ENCODE data around the gene AMT. TPM values are rescaled to one million over a fixed set of nuclear protein-coding genes. Genes with fewer than 3 reads are reported as not detected.

Gene AMT
- polyA plus RNA-seq, 1 experiment = 5.5 TPM

DNA sequence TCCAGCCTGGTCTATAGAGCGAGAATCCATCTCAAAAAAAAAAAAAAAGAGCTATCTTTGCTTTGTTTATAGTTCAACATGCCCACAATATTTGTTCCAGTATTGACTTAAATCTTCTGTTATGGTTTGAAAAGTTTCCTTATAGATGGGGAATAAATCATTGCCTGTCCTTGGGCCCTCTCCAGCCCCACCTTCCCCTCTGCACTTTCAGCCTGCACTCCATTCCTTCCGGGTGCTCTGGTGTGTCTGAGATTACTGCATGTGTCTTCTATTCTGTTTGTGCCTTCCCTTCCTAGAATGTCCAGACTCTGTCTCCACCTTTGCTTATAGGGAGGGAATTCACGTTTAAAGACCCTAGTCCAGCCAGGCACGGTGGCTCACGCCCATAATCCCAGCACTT lies 38.9 kb downstream of the AMT start:
- POLR2A ChIA-PET = no interaction called here

DNA sequence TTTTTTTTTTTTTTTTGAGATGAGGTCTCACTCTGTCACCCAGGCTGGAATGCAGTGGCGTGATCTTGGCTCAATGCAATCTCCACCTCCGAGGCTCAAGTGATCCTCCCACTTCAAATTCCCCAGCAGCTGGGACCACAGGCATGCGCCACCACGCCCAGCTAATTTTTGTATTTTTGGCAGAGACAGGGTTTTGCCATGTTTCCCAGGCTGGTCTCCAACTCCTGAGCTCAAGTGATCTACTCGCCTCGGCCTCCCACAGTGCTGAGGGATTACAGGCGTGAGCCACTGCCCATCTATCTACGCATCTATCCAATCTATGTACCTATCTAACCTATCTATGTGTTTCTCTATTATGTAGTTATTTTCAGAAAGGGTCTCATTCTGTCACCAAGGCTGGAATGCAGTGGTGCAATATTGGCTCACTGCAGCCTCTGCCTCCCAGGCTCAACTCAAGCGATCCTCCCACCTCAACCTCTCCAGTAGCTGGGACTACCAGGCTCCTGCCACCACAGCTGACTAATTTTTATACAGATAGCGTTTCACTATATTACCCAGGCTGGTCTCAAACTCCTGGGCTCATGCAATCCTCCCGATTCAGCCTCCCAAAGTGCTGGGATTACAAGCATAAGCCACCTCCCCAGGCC lies 43.9 kb downstream of the AMT start:
- peaks cover 21% of the 10 kb centered on the region for H3K9me3 ChIP-seq (ENCODE audit: control insufficient read depth, insufficient read depth, low read length)
- no peak overlapping the region for H3K4me3 ChIP-seq (ENCODE audit: low read depth, low read length)
- CTCF ChIA-PET = no interaction called here
- no peak overlapping the region for H3K27ac ChIP-seq (ENCODE audit: low read depth, low read length)
- DNase-seq (ENCODE audit: low read depth, low spot score) = no peak
- POLR2A ChIA-PET = no interaction called here
- TF ChIP-seq, protein P1, sequence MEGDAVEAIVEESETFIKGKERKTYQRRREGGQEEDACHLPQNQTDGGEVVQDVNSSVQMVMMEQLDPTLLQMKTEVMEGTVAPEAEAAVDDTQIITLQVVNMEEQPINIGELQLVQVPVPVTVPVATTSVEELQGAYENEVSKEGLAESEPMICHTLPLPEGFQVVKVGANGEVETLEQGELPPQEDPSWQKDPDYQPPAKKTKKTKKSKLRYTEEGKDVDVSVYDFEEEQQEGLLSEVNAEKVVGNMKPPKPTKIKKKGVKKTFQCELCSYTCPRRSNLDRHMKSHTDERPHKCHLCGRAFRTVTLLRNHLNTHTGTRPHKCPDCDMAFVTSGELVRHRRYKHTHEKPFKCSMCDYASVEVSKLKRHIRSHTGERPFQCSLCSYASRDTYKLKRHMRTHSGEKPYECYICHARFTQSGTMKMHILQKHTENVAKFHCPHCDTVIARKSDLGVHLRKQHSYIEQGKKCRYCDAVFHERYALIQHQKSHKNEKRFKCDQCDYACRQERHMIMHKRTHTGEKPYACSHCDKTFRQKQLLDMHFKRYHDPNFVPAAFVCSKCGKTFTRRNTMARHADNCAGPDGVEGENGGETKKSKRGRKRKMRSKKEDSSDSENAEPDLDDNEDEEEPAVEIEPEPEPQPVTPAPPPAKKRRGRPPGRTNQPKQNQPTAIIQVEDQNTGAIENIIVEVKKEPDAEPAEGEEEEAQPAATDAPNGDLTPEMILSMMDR (IDR thresholded peaks at IDR 0.05; ENCODE audit: low read depth, low read length) = no peak
- no peaks in the 10 kb centered on the region for H3K27me3 ChIP-seq (ENCODE audit: control insufficient read depth, insufficient read depth, low read length)

More for the DNA sequence above, 38.9 kb downstream of the AMT start:
- H3K27ac ChIP-seq (ENCODE audit: low read depth, low read length) = no peak overlapping the region
- H3K9me3 ChIP-seq (ENCODE audit: control insufficient read depth, insufficient read depth, low read length) = peaks cover 6% of the 10 kb centered on the region; the same call in 1 of the 2 replicates
- TF ChIP-seq, protein P1 (IDR thresholded peaks at IDR 0.05; ENCODE audit: low read depth, low read length) = no peak
- CTCF ChIA-PET = interaction anchor here (1.7 kb wide), 1 partner anchor 43 kb away, joined by 4 read pairs; the partner anchor contains the start of gene USP4
- H3K27me3 ChIP-seq (ENCODE audit: control insufficient read depth, insufficient read depth, low read length) = no peaks in the 10 kb centered on the region
- no peak overlapping the region for H3K4me3 ChIP-seq (ENCODE audit: low read depth, low read length)
- DNase-seq (ENCODE audit: low read depth, low spot score) = no peak

GRCh38 chr3:49377483-49377882 lies 44.8 kb downstream of the AMT start:
- TF ChIP-seq, protein P1 (IDR thresholded peaks at IDR 0.05; ENCODE audit: low read depth, low read length) = no peak
- DNase-seq (ENCODE audit: low read depth, low spot score) = no peak
- Histone ChIP-seq H3K9me3 (ENCODE audit: control insufficient read depth, insufficient read depth, low read length) (peaks cover 21% of the 10 kb centered on the region), H3K4me3 (ENCODE audit: low read depth, low read length) (no peak overlapping the region), H3K27ac (ENCODE audit: low read depth, low read length) (no peak overlapping the region), H3K27me3 (ENCODE audit: control insufficient read depth, insufficient read depth, low read length) (no peaks in the 10 kb centered on the region)
- ChIA-PET POLR2A (no interaction called here), CTCF (no interaction called here)

DNA sequence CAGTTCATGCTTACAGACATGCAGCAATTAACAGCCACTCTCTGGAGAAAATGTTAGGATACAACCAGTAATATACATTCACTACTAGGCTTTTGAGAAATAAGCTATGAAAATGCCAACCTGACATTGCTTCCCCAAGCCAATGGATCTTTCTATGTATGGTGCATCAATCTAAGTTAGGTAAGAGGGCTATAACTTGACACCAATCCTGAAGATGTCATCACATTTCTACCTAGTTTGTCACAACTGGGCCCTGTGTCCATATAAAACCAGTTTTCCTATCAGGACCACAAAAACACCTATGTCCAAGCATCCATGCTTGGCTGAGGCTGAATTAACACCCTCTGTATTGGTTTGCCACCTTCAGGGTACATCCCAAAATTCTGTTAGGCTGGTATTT lies 50.3 kb downstream of the AMT start:
- ChIA-PET CTCF (no interaction called here), POLR2A (no interaction called here)

DNA sequence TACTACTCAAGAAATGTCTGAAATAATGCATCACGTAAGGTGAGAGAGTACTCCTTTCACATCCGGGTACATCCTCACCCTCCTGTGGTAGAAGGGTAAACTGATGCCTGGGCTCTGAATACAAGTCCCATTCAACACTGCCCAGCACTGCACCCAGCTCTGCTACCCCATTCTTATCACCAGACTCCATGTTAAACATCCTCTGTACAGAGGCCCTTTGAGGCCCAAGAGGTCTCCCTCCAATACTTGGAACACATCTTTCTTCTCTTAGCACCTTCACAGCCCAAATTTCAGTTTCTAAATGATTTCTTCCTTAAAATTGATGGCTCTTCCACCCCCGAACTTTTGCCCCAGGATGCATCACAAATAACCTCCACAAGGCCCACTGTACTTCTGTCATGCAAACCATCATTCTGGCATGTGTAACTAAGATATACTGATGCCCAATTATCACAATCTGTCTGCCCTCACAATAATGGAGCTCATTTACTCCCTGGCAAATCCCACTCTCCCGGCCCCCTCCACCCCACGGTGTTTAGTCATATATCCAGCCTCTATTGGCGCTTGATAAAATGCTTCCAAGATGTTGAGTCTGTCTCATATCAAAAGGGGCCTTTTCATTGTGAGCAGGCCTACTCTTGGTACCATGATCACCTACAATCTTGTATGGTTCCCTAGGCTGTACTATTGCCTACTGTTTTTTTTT lies 51.5 kb downstream of the AMT start:
- H3K4me3 ChIP-seq (ENCODE audit: low read depth, low read length) = no peak overlapping the region
- H3K9me3 ChIP-seq (ENCODE audit: control insufficient read depth, insufficient read depth, low read length) = no peaks in the 10 kb centered on the region; the same call in 1 of the 2 replicates
- TF ChIP-seq, protein P1 (IDR thresholded peaks at IDR 0.05; ENCODE audit: low read depth, low read length) = no peak
- no peak overlapping the region for H3K27ac ChIP-seq (ENCODE audit: low read depth, low read length)
- no peaks in the 10 kb centered on the region for H3K27me3 ChIP-seq (ENCODE audit: control insufficient read depth, insufficient read depth, low read length)
- CTCF ChIA-PET = no interaction called here
- POLR2A ChIA-PET = no interaction called here
- no peak for DNase-seq (ENCODE audit: low read depth, low spot score)

More for the DNA sequence above, 50.3 kb downstream of the AMT start:
- H3K4me3 ChIP-seq (ENCODE audit: low read depth, low read length) = no peak overlapping the region
- no peak overlapping the region for H3K27ac ChIP-seq (ENCODE audit: low read depth, low read length)
- TF ChIP-seq, protein P1 (IDR thresholded peaks at IDR 0.05; ENCODE audit: low read depth, low read length) = no peak
- H3K9me3 ChIP-seq (ENCODE audit: control insufficient read depth, insufficient read depth, low read length) = peaks cover 1% of the 10 kb centered on the region
- DNase-seq (ENCODE audit: low read depth, low spot score) = no peak
- no peaks in the 10 kb centered on the region for H3K27me3 ChIP-seq (ENCODE audit: control insufficient read depth, insufficient read depth, low read length)

Measured in AG04450 (cell line).